DOHH2 (cell line): Measurements from ENCODE around the gene ASB6.

Source experiments
- EZH2phosphoT487 ChIP-seq: fragments of 200-600 bp; sonication (generic); IDR thresholded peaks from 2 replicates; pipeline ENCODE4 v1.6.1; 2017; ENCODE audit warnings: borderline replicate concordance, mild to moderate bottlenecking, antibody characterized with exemption, low read length, moderate library complexity, mixed read lengths
- TF ChIP-seq, protein P1 (sequence below): fragments of 200-600 bp; sonication (generic); IDR thresholded peaks from one replicate; pipeline ENCODE4 v1.5.1; 2014; ENCODE audit warnings: antibody characterized with exemption, mild to moderate bottlenecking, low read depth, low read length; ENCODE audit not compliant: poor library complexity, severe bottlenecking

DNA sequence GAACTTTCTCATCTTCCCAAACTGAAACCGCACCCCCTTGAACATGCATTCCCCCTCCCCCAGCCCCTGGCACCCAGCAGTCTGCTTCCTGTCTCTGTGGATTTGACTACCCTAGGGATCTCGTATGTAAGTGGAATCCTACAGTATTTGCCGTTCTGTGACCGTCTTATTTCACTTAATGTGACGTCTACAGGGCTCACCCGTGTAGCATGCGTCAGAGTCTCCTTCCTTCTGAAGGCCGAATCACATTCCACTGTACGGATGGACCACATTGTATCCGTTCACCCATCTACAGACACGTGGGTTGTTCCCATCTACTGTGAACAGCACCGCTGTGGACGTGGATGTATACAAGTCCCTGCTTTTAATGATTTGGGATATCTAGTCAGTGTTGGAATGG is 28.0 kb upstream of the ASB6 start:
- TF ChIP-seq, protein P1, sequence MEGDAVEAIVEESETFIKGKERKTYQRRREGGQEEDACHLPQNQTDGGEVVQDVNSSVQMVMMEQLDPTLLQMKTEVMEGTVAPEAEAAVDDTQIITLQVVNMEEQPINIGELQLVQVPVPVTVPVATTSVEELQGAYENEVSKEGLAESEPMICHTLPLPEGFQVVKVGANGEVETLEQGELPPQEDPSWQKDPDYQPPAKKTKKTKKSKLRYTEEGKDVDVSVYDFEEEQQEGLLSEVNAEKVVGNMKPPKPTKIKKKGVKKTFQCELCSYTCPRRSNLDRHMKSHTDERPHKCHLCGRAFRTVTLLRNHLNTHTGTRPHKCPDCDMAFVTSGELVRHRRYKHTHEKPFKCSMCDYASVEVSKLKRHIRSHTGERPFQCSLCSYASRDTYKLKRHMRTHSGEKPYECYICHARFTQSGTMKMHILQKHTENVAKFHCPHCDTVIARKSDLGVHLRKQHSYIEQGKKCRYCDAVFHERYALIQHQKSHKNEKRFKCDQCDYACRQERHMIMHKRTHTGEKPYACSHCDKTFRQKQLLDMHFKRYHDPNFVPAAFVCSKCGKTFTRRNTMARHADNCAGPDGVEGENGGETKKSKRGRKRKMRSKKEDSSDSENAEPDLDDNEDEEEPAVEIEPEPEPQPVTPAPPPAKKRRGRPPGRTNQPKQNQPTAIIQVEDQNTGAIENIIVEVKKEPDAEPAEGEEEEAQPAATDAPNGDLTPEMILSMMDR = no peak
- TF ChIP-seq EZH2phosphoT487 = no peak
